ENCODE data around the gene GFPT2.

GFPT2 gene

GRCh38 chr5:180328296-180329137 lies 24.6 kb downstream of the GFPT2 start:
- no peaks in the 10 kb centered on the region for H3K9me3 ChIP-seq
- TF ChIP-seq CTCF (IDR thresholded peaks at IDR 0.05): peak; percentile 69
- H3K4me3 ChIP-seq: no peak overlapping the region
- H3K4me1 ChIP-seq: peaks cover 0 to 6% (median 2%) of the 10 kb centered on the region in 4 donors
- peak; percentile 84 to 88 for DNase-seq
- peaks cover 0 to 10% (median 0%) of the 10 kb centered on the region in 3 donors for H3K36me3 ChIP-seq
- H3K27ac ChIP-seq: no peak overlapping the region
- H3K27me3 ChIP-seq: no peaks in the 10 kb centered on the region
- intact Hi-C loops (cut with DNase I; ENCODE audit: low total_unique reads): loop anchor here (5.0 kb wide), 1 partner anchor 36 kb away; the partner anchor contains the start of gene MAPK9

- no peak for TF ChIP-seq CTCF (IDR thresholded peaks at IDR 0.05)
- H3K4me1 ChIP-seq: peaks cover 0 to 2% (median under 1%) of the 10 kb centered on the region in 4 donors
- H3K36me3 ChIP-seq: peaks cover 0 to 10% (median 0%) of the 10 kb centered on the region in 3 donors
- DNase-seq: no peak
- intact Hi-C loops (cut with DNase I; ENCODE audit: low total_unique reads): loop anchor here (5.0 kb wide), 1 partner anchor 35 kb away; the partner anchor contains the start of gene MAPK9
- no peaks in the 10 kb centered on the region for H3K9me3 ChIP-seq
- H3K27me3 ChIP-seq: no peaks in the 10 kb centered on the region
- H3K27ac ChIP-seq: no peak overlapping the region
- H3K4me3 ChIP-seq: no peak overlapping the region
These were observed 26.1 kb downstream of the GFPT2 start for GRCh38 chr5:180326989-180327565.

GRCh38 chr5:180324601-180324950 lies 28.6 kb downstream of the GFPT2 start:
- Histone ChIP-seq H3K4me3 (no peak overlapping the region), H3K27ac (no peak overlapping the region), H3K27me3 (no peaks in the 10 kb centered on the region), H3K36me3 (peaks cover 0 to 10% (median 0%) of the 10 kb centered on the region in 3 donors), H3K9me3 (no peaks in the 10 kb centered on the region), H3K4me1 (no peaks in the 10 kb centered on the region)
- intact Hi-C loops (cut with DNase I; ENCODE audit: low total_unique reads): no loop called here
- TF ChIP-seq CTCF (IDR thresholded peaks at IDR 0.05): no peak
- no peak for DNase-seq

- H3K4me3 ChIP-seq: no peak overlapping the region
- peaks cover 0 to 10% (median 0%) of the 10 kb centered on the region in 3 donors for H3K36me3 ChIP-seq
- H3K27ac ChIP-seq: no peak overlapping the region
- no peak for DNase-seq
- no peaks in the 10 kb centered on the region for H3K4me1 ChIP-seq
- no peaks in the 10 kb centered on the region for H3K27me3 ChIP-seq
- H3K9me3 ChIP-seq: no peaks in the 10 kb centered on the region
- intact Hi-C loops (cut with DNase I; ENCODE audit: low total_unique reads): no loop called here
- no peak for TF ChIP-seq CTCF (IDR thresholded peaks at IDR 0.05)
These were observed 29.1 kb downstream of the GFPT2 start for GRCh38 chr5:180323941-180324600.

DNA sequence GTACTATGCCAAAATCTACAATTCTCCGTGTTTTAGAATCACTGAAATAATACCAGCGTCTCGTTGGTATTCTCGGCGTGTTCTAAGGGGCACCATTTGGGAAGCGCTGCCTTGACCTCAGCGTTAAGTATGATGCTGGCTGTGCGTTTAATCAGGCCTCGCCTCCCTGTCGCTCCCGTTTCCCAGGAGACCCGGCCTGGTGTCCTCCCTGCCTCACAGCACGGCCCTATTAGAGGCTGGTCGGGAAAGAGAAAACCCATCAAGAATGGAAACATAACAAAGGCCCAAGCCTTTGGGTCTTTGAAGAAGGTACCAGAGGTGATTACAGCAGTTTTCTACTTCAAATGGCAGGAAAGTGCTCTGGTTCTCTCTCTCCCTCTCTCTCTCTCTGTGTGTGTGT lies 30.0 kb downstream of the GFPT2 start:
- no peak for TF ChIP-seq CTCF (IDR thresholded peaks at IDR 0.05)
- no peak overlapping the region for H3K4me3 ChIP-seq
- no peaks in the 10 kb centered on the region for H3K4me1 ChIP-seq
- H3K36me3 ChIP-seq: peaks cover 0 to 16% (median 7%) of the 10 kb centered on the region in 3 donors
- no peaks in the 10 kb centered on the region for H3K9me3 ChIP-seq
- H3K27me3 ChIP-seq: no peaks in the 10 kb centered on the region
- no peak overlapping the region for H3K27ac ChIP-seq
- DNase-seq: no peak
- intact Hi-C loops (cut with DNase I; ENCODE audit: low total_unique reads): no loop called here

Measured in tibial artery (tissue), 4 donors.